GM18526 (cell line): ENCODE results near the gene ENTREP3.
A peak's percentile ranks its signal among the peaks of the same experiment; 100 is the strongest.

Experiments used
- POLR2A ChIP-seq: IDR thresholded peaks from 3 replicates; pipeline ENCODE4 v1.6.1; 2011; ENCODE audit not compliant: insufficient read length; ENCODE audit errors: extremely low read depth

ENTREP3 gene, protein sequence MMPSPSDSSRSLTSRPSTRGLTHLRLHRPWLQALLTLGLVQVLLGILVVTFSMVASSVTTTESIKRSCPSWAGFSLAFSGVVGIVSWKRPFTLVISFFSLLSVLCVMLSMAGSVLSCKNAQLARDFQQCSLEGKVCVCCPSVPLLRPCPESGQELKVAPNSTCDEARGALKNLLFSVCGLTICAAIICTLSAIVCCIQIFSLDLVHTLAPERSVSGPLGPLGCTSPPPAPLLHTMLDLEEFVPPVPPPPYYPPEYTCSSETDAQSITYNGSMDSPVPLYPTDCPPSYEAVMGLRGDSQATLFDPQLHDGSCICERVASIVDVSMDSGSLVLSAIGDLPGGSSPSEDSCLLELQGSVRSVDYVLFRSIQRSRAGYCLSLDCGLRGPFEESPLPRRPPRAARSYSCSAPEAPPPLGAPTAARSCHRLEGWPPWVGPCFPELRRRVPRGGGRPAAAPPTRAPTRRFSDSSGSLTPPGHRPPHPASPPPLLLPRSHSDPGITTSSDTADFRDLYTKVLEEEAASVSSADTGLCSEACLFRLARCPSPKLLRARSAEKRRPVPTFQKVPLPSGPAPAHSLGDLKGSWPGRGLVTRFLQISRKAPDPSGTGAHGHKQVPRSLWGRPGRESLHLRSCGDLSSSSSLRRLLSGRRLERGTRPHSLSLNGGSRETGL

DNA sequence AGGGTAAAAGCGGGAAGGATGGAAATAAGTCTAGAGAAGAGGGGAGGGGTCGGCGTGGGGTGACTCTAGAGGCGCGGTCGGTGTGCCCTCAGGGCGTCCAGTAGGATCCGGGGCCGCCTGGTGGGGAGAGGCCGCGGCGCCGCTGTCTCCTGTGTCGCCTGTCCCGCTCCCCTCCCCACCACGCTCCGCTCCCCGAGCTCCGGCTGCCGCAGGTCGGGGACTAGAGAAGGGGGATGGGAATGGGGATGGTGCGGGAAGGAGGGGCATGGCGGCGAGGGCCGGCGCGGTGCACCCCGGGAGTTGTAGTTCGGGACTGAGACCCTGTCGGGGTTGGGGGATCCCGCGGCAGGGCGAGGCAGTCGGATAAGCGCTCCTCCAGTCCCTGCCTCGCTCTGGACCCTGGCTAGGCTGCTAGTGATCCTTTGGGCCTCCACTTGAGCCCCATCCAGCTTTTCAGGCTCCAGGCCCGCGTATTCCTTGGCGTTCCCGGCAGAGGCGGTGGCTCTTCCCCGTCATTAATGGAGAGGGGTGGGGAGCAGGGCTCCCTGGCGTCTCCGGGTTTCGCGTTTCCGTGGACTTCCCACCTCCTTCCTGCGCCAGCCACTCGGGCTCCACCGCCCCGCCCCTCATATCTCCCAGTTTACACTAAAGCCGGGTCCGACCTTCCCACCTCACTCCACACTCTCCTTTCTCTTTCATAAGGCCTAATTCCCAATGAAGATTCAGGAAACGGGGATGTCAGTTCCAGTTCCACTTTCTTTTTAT lies at the start of gene ENTREP3:
Gene ENTREP3, minus strand, starts transcription at position 241 of the 765 bp plus-strand sequence. CDS start 606 bp downstream, outside the sequence.
- peak; percentile 50 for TF ChIP-seq POLR2A

DNA sequence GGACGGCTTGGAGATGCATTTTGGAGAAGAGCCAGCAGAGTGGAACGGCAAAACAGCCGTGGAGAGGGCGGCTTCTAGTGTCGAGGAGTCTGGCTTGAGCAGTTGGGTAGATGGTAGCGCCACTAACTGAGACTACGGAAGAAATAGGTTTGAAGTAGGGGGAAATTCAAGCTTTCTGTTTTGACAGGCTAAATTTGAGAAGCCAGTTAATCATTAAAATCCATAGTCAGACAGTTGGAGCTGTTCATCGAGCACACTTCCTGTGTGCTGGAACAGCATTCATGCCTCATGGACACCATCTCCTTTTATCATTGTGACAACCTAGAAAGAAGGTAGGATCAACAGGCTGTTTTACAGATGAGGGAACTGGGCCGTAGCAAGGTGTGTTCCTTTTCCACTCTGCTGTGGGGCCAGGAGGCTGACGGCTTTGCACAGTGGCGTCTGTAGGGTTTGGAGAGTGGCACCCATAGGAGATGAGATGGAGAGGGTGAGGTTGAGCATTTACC lies 49.3 kb upstream of the ENTREP3 start:
- peak; percentile 31 for TF ChIP-seq POLR2A

DNA sequence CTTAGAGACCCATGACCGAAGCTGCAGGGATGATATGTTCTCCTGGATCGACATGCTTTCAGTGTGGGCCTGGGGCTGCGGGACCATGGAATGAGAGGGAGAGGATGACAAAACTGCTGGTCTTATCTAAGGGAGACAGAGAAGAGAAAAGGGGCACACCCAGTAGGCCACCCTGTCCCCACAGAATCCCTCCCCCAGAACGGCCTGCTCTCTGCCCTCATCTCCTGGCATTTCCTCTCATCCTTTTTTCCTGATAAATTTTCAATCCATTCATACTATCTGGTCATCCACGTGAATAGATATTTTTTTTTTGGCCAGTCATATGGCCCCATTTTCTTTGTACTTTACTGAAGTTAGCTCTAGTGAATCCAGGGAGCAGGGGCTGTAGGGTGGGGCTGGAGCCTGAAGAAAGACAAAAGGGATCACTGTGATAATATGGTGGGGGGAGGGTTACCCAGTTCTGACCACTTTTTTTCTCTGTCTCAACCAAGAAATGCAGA lies 46.1 kb upstream of the ENTREP3 start, which contains the start of gene PKLR:
Gene PKLR, minus strand, starts transcription at position 97 of the 500 bp plus-strand sequence. Its CDS starts 43 bp downstream, at position 54.
- no peak for TF ChIP-seq POLR2A

DNA sequence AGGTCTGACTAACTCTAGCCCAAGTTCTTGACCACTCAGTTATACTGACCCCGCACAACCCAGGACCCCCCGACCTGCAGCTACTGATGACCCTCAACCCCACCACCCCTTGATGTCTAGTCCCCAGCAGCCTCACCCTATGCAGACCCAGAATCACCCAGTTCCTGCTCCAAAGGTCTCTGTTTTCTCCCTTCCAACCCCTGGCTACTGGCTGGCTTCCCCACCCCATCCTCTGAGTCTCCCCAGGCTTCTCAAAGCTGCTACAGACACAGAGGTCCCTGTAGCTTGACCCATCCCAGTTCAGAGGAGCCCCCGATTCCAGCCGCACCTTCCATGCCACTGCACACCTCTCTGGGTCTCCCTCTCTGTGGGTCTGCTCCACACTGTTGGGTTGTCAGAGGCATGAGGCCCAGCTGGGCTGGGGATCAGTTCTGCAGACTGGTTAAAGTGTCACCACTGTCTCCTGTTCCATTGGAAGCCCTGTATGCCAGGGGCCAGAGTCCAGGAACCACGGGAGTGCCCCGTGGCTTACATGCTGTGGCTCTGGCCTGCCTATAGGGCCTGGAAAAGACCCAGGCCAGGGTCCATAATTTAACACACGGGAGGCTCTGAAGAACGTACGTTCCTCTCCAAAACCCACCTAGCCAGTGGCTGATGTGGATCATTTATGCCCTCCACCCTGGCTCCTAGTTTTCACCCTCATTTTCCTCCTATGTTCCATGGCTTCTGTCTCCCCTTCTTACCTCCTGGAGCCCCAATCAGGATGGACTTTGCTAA lies 45.5 kb upstream of the ENTREP3 start:
- no peak for TF ChIP-seq POLR2A

DNA sequence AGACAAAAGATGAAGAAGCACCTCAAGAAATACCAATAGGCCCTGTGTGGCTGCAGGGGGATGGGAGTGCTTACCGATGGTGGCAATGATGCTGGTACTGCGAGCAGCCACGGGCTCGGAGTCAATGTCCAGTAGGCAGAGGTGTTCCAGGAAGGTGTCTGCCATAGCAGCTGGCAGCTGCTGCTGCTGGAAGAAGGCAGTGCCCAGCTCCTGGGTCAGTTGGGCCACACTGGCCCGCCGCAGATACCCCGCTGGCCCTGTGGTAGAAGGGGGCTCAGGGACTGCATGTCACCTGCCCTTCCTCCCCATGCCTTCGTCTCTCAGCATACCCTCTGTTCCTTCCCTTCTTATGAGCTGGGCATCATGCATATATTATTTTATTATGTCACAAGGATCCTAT lies 44.7 kb upstream of the ENTREP3 start:
- TF ChIP-seq POLR2A = no peak

DNA sequence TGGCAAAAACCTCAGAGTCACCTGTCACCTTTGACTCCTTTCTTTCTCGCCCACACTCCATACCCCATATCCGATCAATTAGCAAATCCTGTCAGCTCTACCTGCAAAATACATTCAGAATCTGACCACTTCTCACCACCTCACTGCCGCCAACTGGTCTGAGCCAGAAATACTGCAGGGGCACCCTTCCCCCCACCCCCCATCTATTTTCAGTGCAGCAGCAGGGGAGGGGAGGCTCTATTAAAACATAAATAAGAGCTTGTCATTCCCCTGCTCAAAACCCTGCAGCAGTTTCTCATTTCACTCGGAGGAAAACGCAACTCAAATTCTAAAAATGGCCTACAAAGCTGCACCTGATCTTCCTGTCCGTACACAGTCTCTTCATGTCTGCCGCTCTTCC lies 42.1 kb upstream of the ENTREP3 start:
- TF ChIP-seq POLR2A = no peak

DNA sequence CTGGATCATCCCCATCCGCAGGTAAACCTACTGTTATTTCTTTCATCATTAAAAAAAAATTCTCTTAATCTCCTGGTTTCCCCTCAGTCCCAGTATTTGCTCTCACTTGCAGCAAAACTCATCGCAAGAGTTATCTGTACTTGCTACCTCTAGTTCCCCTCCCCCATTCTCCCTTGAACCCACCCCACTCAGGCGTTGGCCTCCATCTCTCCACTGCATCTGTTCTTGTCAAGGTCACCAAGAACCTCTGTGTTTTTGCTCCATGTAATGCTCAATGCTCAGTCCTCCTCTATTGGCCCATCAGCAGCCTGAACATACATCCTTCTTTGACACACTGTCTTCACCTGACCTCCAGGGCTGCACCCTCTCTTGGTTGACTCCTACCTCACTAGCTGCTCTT lies 41.4 kb upstream of the ENTREP3 start:
- no peak for TF ChIP-seq POLR2A

DNA sequence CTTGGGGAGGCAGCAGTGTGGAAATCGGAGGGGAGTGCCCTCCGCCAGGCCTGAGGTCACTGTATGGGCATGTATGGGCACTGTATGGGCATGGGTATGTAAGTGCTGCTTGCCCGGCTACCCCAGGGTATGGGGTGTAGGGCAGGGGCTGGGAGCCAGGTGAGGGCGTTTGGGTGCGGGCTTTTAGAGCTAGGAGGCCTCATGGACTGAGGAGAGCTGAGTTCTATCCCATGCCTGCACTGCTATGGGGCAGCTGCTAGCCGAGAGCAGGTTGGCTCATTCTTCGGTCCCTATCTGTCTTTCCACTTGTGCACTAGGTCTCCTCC lies 40.6 kb upstream of the ENTREP3 start:
- TF ChIP-seq POLR2A = no peak

DNA sequence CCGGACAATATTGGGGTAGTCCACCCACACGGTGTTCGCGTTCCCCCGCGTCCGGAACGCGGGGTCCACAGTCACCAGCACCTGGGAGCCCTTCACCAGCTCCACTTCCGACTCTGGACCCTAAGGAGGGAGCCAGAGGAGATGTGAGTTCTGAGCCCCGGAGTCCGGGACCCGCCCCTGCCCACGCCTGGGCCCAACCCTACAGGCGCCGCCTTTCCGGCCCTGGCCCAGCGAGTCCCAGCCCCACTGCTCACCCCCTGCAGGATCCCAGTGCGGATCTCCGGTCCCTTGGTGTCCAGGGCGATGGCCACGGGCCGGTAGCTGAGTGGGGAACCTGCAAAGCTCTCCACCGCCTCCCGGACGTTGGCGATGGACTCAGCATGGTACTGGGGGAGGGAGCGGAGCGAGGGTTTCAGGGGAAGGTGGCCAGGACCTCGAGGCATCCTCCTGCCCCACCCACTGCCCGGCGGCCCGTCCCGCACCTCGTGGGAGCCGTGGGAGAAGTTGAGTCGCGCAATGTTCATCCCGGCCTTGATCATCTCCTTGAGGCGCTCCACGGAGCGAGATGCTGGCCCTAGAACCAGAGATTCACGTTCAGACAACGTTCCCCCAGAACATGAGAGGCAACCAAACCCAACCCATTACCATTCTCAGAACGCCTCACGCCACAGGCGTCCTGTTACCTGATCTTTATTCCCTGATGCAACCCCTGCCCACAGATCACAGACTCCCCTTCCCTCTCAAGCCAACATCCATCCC lies 40.1 kb upstream of the ENTREP3 start:
- TF ChIP-seq POLR2A = no peak

DNA sequence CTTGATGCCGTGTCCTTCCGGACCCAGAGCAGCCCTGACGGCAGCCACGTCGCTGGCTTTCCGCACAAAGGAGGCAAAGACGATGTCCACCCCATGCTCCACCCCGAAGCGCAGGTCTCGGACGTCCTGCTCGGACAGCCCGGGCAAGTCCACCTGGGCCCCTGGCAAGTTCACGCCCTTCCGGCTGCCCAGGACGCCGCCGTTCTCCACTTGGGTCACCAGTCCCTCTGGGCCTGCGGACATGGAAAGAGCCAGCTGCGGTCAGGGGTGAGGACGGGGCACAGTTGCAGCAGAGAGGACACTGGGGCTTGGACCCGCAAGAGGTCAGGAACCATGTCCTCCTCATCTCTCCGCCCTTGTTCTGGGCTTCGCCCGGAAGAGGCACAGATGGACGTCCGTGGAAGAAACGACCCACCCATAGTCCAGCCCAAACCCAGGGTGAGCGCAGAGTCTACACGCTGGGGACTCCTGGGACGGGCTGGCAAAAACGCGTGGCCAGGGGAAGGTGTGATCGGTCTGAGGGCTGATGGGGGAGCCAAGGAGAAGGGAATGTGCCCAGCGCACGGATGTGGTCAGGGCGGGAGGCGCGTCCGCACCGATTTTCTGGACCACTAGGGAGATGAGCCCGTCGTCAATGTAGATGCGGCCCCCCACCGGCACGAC lies 39.4 kb upstream of the ENTREP3 start:
- no peak for TF ChIP-seq POLR2A

DNA sequence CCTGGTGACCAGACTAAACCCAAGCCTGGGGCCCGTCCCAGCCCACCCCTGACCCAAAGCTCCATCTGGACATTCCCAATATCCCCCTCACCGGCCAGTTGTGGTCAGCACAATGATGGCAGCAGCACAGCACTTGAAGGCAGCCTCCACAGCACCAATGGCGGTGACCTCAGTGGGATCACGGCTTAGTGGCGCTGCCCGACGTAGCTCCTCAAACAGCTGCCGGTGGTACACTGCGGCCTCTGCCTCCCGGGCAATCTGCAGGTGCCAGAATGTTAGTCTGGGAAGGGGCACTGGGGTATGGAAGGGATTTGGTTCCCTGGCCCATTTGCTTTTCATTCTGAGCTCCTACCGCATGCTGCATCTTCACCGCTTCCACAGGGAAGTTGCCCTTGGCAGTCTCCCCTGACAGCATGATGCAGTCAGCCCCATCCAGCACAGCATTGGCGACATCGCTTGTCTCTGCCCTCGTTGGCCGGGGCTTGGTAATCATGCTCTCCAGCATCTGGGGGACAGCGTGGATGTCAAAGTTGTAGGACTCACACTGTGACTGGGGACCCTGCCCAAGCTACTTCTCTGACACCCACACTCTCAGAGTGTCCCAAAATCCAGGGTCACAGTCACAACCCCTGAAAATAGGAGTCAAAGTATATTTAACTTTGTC lies 37.9 kb upstream of the ENTREP3 start:
- TF ChIP-seq POLR2A = no peak

DNA sequence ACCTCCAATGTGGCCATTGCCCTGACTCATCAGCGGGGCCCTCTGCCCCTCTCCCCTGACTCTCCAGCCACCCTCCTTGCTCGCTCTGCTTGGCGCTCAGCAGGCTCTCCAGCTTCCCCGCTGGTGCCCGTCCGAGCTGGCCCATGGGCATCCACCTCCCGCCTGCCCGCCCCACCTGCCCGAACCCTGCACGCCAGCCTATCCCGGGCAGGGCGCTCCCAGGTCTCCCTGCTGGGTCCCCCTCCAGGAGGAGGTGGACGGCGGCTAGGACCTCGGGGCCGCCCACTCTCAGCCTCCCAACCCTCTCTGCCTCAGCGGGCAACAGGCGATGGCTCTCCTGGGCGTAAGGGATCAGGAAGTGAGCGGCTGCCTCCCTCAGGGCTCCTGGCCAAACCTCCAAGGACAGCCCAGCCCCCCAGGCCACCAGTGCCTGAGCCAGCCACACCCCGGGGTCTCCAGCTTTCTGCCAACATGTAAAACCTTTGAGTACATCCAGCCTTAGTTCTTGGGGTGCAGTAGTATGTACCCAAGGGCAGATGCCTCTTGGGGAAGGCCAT lies 32.8 kb upstream of the ENTREP3 start:
- no peak for TF ChIP-seq POLR2A

DNA sequence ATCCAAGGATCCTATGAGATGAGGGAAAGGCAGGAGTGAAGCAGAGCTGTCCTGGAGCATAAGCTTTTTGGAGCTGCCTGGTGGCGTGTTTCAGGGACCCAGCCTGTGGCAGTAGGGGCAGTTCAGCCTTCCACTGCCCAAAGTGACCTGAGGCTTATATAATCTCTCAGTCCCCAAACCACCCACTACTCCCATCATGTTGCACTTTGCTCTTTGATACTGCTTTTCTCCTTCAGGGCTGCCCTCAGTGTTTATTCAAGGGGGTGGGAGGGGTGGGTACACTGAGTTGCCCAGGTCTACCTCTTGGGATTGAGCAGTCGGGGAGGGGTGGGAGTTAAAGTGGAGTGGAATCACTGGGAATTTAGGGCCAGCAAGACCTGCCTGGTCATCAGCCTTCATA lies 31.3 kb upstream of the ENTREP3 start:
- no peak for TF ChIP-seq POLR2A
